GM19023 (cell line): Measurements from ENCODE around the gene ZNF490.
"Not testable (repeated sequence)": the region's sequence is repeated elsewhere in the genome, so short reads cannot be mapped to it uniquely, and the experiment has no call there.

Source experiments
- ATAC-seq: cut with Tn5 transposase; IDR thresholded peaks from one replicate; pipeline ENCODE4 v1.9.1; 2021; ENCODE audit warnings: mild to moderate bottlenecking, moderate library complexity; ENCODE audit not compliant: unreplicated experiment

Gene ZNF490

GRCh38 chr19:12610540-12611360 lies at the start of gene ZNF490, which contains the start of gene ZNF791:
Gene ZNF490 (minus strand): TSS chr19:12610813. CDS start chr19:12610680, 133 bp downstream.
Gene ZNF791 (plus strand): TSS chr19:12610920. CDS start chr19:12611080, 160 bp downstream.
- peak; percentile 77 for ATAC-seq

DNA sequence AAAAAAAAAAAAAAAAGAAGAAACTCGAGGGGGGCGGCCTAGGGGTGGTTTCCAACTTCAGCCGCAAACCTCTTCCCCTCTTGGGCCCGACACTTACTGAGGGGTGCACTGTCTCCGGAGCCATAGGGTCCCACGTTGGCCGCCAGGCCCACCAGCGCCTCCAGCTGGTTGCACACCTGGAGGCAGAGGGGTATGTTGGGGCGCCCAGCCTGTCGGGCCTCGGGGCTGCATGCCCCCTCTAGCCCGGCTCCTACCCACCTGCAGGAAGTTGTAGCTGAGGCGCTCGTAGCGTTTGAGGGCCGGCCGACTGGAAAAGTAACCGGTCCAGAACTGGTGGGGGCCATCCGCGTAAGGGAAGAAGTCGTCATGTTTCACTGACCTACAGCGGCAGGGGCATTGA lies 47.4 kb upstream of the ZNF490 start:
- no peak for ATAC-seq

DNA sequence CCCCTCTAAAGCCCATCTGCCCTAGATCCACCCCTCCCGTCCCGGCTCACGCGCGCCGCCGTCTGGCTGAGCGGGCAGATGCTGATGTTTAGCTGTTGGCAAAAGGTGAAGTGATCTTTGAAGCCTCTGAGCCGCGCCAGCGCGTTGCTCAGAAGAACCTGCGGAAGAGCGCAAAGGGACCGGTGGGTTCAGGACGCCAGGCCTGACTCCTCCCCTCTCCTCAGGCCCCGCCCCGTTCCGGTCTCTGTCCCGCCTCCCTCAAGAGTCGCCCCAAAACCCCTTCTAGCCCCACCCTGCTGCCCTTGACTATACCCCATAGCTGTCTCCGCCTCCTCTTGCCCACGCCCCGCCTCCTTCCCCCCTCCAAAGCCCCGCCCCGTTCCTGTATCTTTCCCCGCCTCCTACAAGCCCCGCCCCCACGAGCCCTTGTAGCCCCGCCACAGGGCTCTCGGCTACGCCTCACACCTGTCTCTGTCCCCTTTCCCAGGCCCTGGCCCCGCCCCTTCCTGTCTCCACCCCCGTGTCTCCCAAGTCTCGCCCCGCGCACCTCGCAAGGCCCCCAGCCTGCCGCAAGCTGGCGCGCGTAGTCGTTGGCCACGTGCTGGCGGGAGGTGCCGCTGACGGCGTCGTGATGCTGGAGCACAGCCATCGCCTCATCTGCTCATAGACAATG lies 46.4 kb upstream of the ZNF490 start:
- ATAC-seq, result no peak

DNA sequence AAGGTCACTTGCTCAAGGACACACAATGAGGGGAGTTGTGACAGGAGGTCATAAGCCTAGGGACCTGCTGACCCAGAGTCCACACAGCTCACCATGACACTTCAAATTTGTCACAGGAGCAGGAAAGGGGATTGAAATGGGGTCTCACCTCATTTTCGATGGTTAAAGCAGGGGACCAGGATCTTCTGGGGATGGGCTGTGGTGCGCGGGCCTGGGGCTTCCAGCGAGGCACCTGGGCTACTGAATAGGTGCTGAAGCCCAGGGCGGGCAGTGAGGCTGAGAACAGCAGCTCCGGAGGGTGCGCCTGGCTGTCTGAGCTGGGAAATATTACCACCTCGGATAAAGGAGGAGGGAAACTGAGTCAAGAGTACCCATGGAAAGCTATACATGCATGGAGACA lies 44.9 kb upstream of the ZNF490 start:
- no peak for ATAC-seq

DNA sequence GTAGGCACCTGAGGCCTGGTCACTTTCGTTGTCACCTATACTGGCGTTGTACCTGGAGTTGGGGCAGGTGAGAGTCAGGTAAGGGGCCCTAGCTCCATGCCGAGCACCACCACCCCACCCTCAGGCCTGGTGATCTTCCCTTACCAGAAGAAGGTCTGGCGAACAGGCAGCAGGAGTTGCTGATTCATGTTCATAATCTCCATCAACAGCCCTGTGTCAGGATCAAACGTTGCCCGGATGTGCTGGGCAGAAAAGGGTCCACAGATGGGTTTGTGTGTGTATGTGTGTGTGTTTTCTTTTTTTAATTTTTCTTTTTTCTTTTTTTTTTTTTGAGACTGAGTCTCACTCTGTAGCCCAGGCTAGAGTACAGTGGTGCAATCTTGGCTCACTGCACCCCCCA lies 41.6 kb upstream of the ZNF490 start:
- no peak for ATAC-seq

DNA sequence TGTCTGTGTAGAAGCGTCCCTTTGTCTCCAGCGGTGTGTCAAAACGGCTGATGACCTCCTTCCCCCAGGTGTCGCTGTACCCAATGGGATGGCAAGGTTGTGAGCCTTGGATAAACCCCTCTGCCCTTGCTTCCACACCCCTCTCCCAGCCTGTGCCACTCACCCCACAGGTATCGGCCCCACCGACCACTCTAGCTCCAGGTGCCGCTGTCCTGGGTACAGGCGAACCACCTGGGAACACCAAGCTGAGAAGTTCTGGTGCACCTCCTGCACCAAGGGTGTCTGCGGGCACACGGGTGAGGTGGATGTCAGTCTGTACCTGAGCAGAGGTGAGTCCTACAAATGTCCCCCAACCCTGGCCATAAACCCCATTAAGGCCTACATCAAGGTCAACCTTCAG lies 39.3 kb upstream of the ZNF490 start:
- ATAC-seq, result no peak

- ATAC-seq, result no peak
Measured at GRCh38 chr19:12648088-12648487, 37.5 kb upstream of the ZNF490 start.

DNA sequence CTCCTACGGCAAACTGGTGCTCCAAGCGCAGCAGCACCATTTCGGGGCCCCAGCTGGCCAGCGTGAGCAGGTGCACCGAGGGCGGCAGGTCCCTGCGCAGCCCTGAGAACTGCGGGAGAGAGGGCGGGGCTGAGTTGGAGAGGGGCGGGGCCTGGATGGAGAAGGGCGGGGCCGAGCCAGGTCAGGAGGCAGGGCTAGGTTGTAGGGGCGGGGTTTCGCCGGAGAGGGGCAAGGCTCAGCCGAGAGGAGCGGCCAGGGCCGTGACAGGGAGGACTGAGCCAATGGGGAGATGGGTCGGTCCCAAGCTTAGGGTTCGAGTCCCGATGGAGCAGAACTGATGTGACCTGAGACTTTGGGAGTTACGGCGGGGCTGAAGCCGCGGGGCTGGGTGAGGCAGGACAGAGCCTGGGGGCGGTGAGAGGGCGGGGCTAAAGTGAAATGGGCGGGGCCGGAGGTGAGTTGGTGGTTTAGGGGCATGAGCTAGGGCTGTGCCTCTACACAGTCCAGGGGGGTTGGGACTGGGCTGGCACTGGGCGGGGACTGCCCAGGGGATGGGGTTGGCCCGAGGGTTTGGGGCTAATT lies 37.0 kb upstream of the ZNF490 start:
- no peak for ATAC-seq

- ATAC-seq, result no peak
Measured at GRCh38 chr19:12647047-12647446, 36.4 kb upstream of the ZNF490 start.

DNA sequence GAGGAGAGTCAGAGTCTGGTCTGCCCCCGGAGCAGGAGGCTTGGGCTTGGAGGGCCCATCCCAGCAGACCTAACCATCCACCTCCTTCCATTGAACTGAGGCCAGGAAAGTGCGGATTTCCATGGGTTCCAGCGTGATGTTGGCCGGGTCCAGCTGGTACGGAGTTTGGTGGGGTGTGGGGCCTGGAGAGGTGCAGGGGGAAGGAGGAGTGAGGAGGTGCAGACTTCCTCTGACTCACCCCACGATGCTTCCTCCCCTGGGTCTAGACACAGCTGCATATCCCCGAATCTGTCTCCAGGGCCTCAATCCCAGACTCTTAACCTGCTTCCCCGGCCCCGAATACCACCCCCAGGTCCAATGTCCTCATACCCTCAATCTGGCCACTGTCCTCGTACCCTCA lies 35.9 kb upstream of the ZNF490 start:
- ATAC-seq, result no peak

DNA sequence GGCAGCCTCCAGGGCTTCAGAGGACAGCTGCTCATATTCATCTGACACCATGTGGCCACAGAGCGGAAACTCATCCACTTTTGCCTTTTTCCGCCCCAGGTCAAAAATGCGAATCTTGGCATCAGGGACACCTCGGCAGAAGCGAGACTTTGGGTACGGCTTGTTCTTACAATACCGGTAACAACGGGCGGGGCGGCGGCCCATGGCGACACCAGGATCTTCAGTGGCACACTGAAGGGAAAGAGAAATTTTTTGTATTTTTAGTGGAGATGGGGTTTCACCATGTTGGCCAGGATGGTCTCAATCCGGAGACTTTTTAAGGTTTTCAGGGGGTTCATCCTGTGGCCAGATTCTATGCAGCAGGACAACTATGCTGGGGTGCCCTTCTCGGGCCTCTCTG lies 33.1 kb upstream of the ZNF490 start:
- ATAC-seq, result not testable (repeated sequence)

DNA sequence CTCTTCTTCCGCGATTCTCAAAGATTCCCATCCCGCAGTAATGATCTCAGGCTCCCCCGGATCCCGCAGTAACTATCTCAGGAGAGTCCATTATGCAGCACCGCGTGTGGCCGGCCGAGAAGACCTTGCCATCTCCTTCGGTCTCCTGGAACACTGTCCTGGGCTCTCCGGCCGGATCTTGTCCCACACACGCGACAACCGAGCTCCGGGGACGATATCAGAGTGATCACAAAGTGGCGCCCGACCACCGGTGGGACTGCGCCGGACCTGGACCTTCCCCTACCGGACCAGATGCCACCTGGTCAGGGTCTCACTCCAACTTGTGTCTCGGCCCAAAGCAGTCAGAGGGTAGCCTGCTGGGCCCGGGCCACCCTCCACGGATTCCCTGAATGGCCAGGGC lies 31.9 kb upstream of the ZNF490 start:
- no peak for ATAC-seq

GRCh38 chr19:12641456-12641855 lies 30.8 kb upstream of the ZNF490 start:
- ATAC-seq, result no peak

GRCh38 chr19:12639901-12640613 lies 29.4 kb upstream of the ZNF490 start:
- ATAC-seq, result no peak

GRCh38 chr19:12638611-12639182 lies 28.1 kb upstream of the ZNF490 start:
- no peak for ATAC-seq

DNA sequence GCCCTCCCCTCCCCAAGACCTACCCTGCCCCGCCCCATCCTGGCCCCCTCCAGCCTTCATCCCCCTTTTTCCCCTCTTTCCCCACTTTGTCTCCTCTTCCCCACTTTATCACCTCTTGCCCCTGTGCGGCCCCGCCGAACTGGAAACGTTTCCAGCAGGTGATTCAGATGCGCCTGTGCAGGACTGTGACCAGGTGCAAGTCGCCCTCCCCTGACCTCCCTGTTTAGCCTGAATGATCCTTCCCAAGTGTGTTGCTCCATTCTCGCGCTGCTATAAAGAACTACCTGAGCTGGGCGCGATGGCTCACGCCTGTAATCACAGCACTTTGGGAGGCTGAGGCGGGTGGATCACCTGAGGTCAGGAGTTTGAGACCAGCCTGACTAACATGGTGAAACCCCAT lies 26.0 kb upstream of the ZNF490 start:
- ATAC-seq, result no peak

DNA sequence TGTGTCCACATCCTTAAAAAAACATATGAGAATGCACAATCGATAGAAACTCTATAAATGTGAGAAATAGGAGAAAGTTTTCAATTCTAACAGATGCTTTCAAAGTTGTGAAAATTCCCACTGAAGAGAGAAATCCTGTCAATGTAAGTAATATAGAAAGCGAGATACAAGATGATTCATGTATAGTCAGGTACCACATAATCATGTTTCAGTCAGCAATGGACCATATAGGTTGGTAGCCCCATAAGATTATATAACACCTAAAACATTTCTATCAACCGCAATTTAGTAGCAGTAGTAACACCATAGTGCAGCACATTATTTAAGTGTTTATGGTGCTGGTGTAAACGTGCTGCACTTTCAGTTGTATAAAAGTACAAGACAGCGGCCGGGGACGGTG lies 18.6 kb upstream of the ZNF490 start:
- no peak for ATAC-seq

- ATAC-seq, result no peak
Measured at GRCh38 chr19:12628040-12629022, 17.7 kb upstream of the ZNF490 start.

- ATAC-seq, result no peak
Measured at GRCh38 chr19:12626958-12627357, 16.3 kb upstream of the ZNF490 start.
